Thoracic aorta endothelial cell (primary cell): ENCODE measurements around the gene ANKRD34A. TPM values are rescaled to one million over a fixed set of nuclear protein-coding genes. Genes with fewer than 3 reads are reported as not detected.

ENCODE experiments used
- total RNA-seq: library from RNA; depleted of rRNA; stranded (reverse); fragments of >200 nt; gene quantifications from 2 replicates; pipeline ENCODE4 v1.2.3, GENCODE V29; 2012

The ANKRD34A gene
- total RNA-seq, result 0.13 and 0.22 TPM in 2 replicates

GRCh38 chr1:145964328-145965118, at the start of gene ANKRD34A, which contains the start of gene POLR3GL:
ANKRD34A (minus strand) TSS chr1:145964575; CDS start chr1:145961759, 2,816 bp downstream.
POLR3GL (plus strand) TSS chr1:145964690; CDS start chr1:145974866, 10,176 bp downstream.

GRCh38 chr1:145996433-145997015, 32.1 kb upstream of the ANKRD34A start, which contains the start of gene TXNIP:
TXNIP (minus strand) TSS chr1:145996579; CDS start chr1:145996266, 313 bp downstream.

GRCh38 chr1:145957443-145958319, 6.7 kb downstream of the ANKRD34A start, which contains the start of gene LIX1L:
LIX1L (minus strand) TSS chr1:145958017; CDS start chr1:145957927, 90 bp downstream.

GRCh38 chr1:145927063-145927886, 37.1 kb downstream of the ANKRD34A start, which contains the start of gene RBM8A:
RBM8A (minus strand) TSS chr1:145927484; CDS start chr1:145927426, 58 bp downstream.

GRCh38 chr1:145918144-145918991, 46.0 kb downstream of the ANKRD34A start, which contains the start of gene PEX11B:
PEX11B (minus strand) TSS chr1:145918717; CDS start chr1:145918688, 29 bp downstream.

Other genes with a start within 250 kb of the ANKRD34A start
- gene CD160, start 245.1 kb downstream of the ANKRD34A start, total RNA-seq, result not detected in 2 replicates
- gene RNF115, start 140.5 kb downstream of the ANKRD34A start, total RNA-seq, result 25.4 and 29.8 TPM in 2 replicates
- gene POLR3C, start 140.4 kb downstream of the ANKRD34A start, total RNA-seq, result 46.6 and 57.8 TPM in 2 replicates
- 2.3 and 2.6 TPM in 2 replicates for gene NUDT17, start 118.9 kb downstream of the ANKRD34A start, total RNA-seq
- gene PIAS3, start 105.5 kb downstream of the ANKRD34A start, total RNA-seq, result 19.5 and 21.8 TPM in 2 replicates
- 0.13 and 0.14 TPM in 2 replicates for gene ANKRD35, start 78.7 kb downstream of the ANKRD34A start, total RNA-seq
- gene ITGA10, start 54.5 kb downstream of the ANKRD34A start, total RNA-seq, result 67.4 and 92.9 TPM in 2 replicates
- 21.5 and 22.8 TPM in 2 replicates for gene PEX11B, start 45.9 kb downstream of the ANKRD34A start, total RNA-seq
- gene RBM8A, start 37.1 kb downstream of the ANKRD34A start, total RNA-seq, result 141 and 152 TPM in 2 replicates
- 60.9 and 72.1 TPM in 2 replicates for gene LIX1L, start 6.6 kb downstream of the ANKRD34A start, total RNA-seq
- 11.8 and 13.6 TPM in 2 replicates for gene POLR3GL, start 115 bp upstream of the ANKRD34A start, total RNA-seq
- gene TXNIP, start 32.0 kb upstream of the ANKRD34A start, total RNA-seq, result 27.9 and 32.2 TPM in 2 replicates
- not detected in 2 replicates for gene HJV, start 57.2 kb upstream of the ANKRD34A start, total RNA-seq
- 0.86 and 1.2 TPM in 2 replicates for gene NBPF10, start 180.2 kb upstream of the ANKRD34A start, total RNA-seq